ENCODE data around the gene TSPAN4.

Gene TSPAN4

GRCh38 chr11:867856-868358, 25.3 kb downstream of the TSPAN4 start:
- DNase-seq (ENCODE audit: low read depth, low spot score): no peak
- CTCF ChIA-PET: interaction anchor here (1.5 kb wide), 1 partner anchor 12 kb away, joined by 3 read pairs; no protein-coding TSS in a partner anchor
- TF ChIP-seq CTCF (IDR thresholded peaks at IDR 0.05; ENCODE audit: insufficient read depth, low read length, missing control alignments): no peak
- POLR2A ChIA-PET: interaction anchor here (0.5 to 1.0 kb wide), 3 partner anchors 22 to 46 kb away, joined by 3 to 4 read pairs (median 3); partner anchors contain the start of gene TSPAN4
- no peak overlapping the region for H3K4me3 ChIP-seq (ENCODE audit: low read depth, low read length)

GRCh38 chr11:868394-868793, 25.7 kb downstream of the TSPAN4 start:
- POLR2A ChIA-PET: interaction anchor here (0.5 kb wide), 1 partner anchor 47 kb away, joined by 3 read pairs; no protein-coding TSS in a partner anchor
- no peak for DNase-seq (ENCODE audit: low read depth, low spot score)
- TF ChIP-seq CTCF (IDR thresholded peaks at IDR 0.05; ENCODE audit: insufficient read depth, low read length, missing control alignments): no peak
- CTCF ChIA-PET: no interaction called here
- no peak overlapping the region for H3K4me3 ChIP-seq (ENCODE audit: low read depth, low read length)

GRCh38 chr11:868802-869201, 26.1 kb downstream of the TSPAN4 start:
- TF ChIP-seq CTCF (IDR thresholded peaks at IDR 0.05; ENCODE audit: insufficient read depth, low read length, missing control alignments): no peak
- CTCF ChIA-PET: no interaction called here
- H3K4me3 ChIP-seq (ENCODE audit: low read depth, low read length): no peak overlapping the region
- no peak for DNase-seq (ENCODE audit: low read depth, low spot score)
- POLR2A ChIA-PET: no interaction called here

GRCh38 chr11:869399-870126, 26.9 kb downstream of the TSPAN4 start:
- TF ChIP-seq CTCF (IDR thresholded peaks at IDR 0.05; ENCODE audit: insufficient read depth, low read length, missing control alignments): no peak
- ChIA-PET CTCF (no interaction called here), POLR2A (no interaction called here)
- DNase-seq (ENCODE audit: low read depth, low spot score): no peak
- no peak overlapping the region for H3K4me3 ChIP-seq (ENCODE audit: low read depth, low read length)

GRCh38 chr11:870127-870413, 27.4 kb downstream of the TSPAN4 start:
- ChIA-PET POLR2A (no interaction called here), CTCF (no interaction called here)
- TF ChIP-seq CTCF (IDR thresholded peaks at IDR 0.05; ENCODE audit: insufficient read depth, low read length, missing control alignments): peak; percentile 33
- DNase-seq (ENCODE audit: low read depth, low spot score): no peak
- H3K4me3 ChIP-seq (ENCODE audit: low read depth, low read length): no peak overlapping the region

- TF ChIP-seq CTCF (IDR thresholded peaks at IDR 0.05; ENCODE audit: insufficient read depth, low read length, missing control alignments): no peak
- CTCF ChIA-PET: no interaction called here
- POLR2A ChIA-PET: no interaction called here
- H3K4me3 ChIP-seq (ENCODE audit: low read depth, low read length): no peak overlapping the region
- no peak for DNase-seq (ENCODE audit: low read depth, low spot score)
Observed at GRCh38 chr11:870418-870817, 27.8 kb downstream of the TSPAN4 start.

Measured in AG04449 (cell line).